Loucy (cell line): ENCODE data around the gene EME1.

Experiments used
- H2AFZ ChIP-seq: fragments of 200-600 bp; sonication (generic); 2 replicates; pipeline ENCODE4 v1.6.0; 2016; ENCODE audit warnings: antibody characterized with exemption, mild to moderate bottlenecking, low read length, moderate library complexity
- H3F3A ChIP-seq: fragments of 200-600 bp; 2 replicates; pipeline ENCODE4 v1.6.0; 2016; ENCODE audit warnings: antibody characterized with exemption, low read depth, mild to moderate bottlenecking
- H3K27me3 ChIP-seq: fragments of 200-600 bp; sonication (generic); 2 replicates; pipeline ENCODE4 v1.6.1; 2014; ENCODE audit warnings: low read length, mild to moderate bottlenecking; ENCODE audit not compliant: insufficient read depth, poor library complexity, severe bottlenecking
- H3K36me3 ChIP-seq: fragments of 200-600 bp; sonication (generic); 2 replicates; pipeline ENCODE4 v1.6.1; 2016; ENCODE audit warnings: low read length; ENCODE audit not compliant: insufficient read depth
- H3K4me1 ChIP-seq: fragments of 200-600 bp; sonication (generic); 2 replicates; pipeline ENCODE4 v1.5.1; 2014; ENCODE audit warnings: low read length, mild to moderate bottlenecking; ENCODE audit not compliant: insufficient read depth, poor library complexity, severe bottlenecking
- H3K4me2 ChIP-seq: fragments of 200-600 bp; sonication (generic); 2 replicates; pipeline ENCODE4 v1.6.0; 2014; ENCODE audit warnings: antibody characterized with exemption, low read length, low read depth, mild to moderate bottlenecking; ENCODE audit not compliant: poor library complexity, severe bottlenecking
- H3K4me3 ChIP-seq: fragments of 200-600 bp; sonication (generic); 2 replicates; pipeline ENCODE4 v1.5.1; 2014; ENCODE audit warnings: low read length, mild to moderate bottlenecking, mixed read lengths; ENCODE audit not compliant: poor library complexity, severe bottlenecking
- H3K79me2 ChIP-seq: fragments of 200-600 bp; sonication (generic); 2 replicates; pipeline ENCODE4 v1.6.1; 2014; ENCODE audit warnings: low read length; ENCODE audit not compliant: insufficient read depth
- H3K9ac ChIP-seq: fragments of 200-600 bp; sonication (generic); 2 replicates; pipeline ENCODE4 v1.6.0; 2014; ENCODE audit warnings: mild to moderate bottlenecking, low read depth, low read length, moderate library complexity; ENCODE audit not compliant: poor library complexity, severe bottlenecking
- H3K9me2 ChIP-seq: fragments of 200-600 bp; sonication (generic); replicated peaks from 2 replicates; pipeline ENCODE4 v1.6.1; 2016; ENCODE audit warnings: low read depth, low read length, mixed read lengths
- H3K9me3 ChIP-seq: fragments of 200-600 bp; sonication (generic); 2 replicates; pipeline ENCODE4 v1.6.1; 2014; ENCODE audit warnings: mild to moderate bottlenecking, antibody characterized with exemption, low read length, low read depth; ENCODE audit not compliant: insufficient read depth
- H4K20me1 ChIP-seq: fragments of 200-600 bp; sonication (generic); 2 replicates; pipeline ENCODE4 v1.6.0; 2014; ENCODE audit warnings: antibody characterized with exemption, low read length, mild to moderate bottlenecking; ENCODE audit not compliant: insufficient read depth, poor library complexity, severe bottlenecking
- EZH2phosphoT487 ChIP-seq: fragments of 200-600 bp; IDR thresholded peaks from 2 replicates; pipeline ENCODE4 v1.6.1; 2018; ENCODE audit warnings: antibody characterized with exemption, mild to moderate bottlenecking, moderate library complexity, borderline replicate concordance
- TF ChIP-seq, protein P1 (sequence below): fragments of 200-600 bp; sonication (generic); conservative IDR thresholded peaks from 2 replicates; pipeline ENCODE4 v1.5.1; 2014; ENCODE audit warnings: mild to moderate bottlenecking, antibody characterized with exemption, low read length

Gene EME1

DNA sequence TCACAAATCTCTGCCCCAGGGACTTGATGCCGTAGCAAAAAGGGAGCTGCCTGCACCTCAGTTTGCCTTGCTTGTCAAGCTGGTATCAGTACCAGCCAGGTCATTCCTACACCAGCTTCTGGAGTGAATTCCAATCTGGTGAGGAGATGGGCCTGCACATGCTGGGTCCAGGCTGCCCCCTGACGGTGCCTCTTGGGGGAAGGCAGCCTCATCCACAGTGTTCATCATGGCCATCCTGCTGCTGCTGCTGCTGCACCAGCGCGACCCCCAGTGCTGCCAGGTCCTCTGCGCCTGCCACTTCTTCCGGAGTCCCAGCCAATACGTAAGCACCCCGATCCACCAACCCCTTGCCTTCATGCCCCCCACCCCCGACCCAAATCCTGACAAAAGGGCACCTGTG lies 8.3 kb upstream of the EME1 start:
- no peaks in the 10 kb centered on the region for H3K9me2 ChIP-seq
- H3K36me3 ChIP-seq, result peaks cover 35% of the 10 kb centered on the region
- H3K4me1 ChIP-seq, result no peaks in the 10 kb centered on the region
- H3K9me3 ChIP-seq, result no peaks in the 10 kb centered on the region
- H4K20me1 ChIP-seq, result no peaks in the 10 kb centered on the region
- H3K4me3 ChIP-seq, result no peak overlapping the region
- no peak overlapping the region for H3K4me2 ChIP-seq
- H2AFZ ChIP-seq, result no peak overlapping the region
- H3F3A ChIP-seq, result no peaks in the 10 kb centered on the region
- H3K9ac ChIP-seq, result no peak overlapping the region
- TF ChIP-seq, protein P1, sequence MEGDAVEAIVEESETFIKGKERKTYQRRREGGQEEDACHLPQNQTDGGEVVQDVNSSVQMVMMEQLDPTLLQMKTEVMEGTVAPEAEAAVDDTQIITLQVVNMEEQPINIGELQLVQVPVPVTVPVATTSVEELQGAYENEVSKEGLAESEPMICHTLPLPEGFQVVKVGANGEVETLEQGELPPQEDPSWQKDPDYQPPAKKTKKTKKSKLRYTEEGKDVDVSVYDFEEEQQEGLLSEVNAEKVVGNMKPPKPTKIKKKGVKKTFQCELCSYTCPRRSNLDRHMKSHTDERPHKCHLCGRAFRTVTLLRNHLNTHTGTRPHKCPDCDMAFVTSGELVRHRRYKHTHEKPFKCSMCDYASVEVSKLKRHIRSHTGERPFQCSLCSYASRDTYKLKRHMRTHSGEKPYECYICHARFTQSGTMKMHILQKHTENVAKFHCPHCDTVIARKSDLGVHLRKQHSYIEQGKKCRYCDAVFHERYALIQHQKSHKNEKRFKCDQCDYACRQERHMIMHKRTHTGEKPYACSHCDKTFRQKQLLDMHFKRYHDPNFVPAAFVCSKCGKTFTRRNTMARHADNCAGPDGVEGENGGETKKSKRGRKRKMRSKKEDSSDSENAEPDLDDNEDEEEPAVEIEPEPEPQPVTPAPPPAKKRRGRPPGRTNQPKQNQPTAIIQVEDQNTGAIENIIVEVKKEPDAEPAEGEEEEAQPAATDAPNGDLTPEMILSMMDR, result no peak
- TF ChIP-seq EZH2phosphoT487, result no peak
- peaks cover 11% of the 10 kb centered on the region; the same call in 1 of the 2 replicates for H3K79me2 ChIP-seq
- no peaks in the 10 kb centered on the region for H3K27me3 ChIP-seq

DNA sequence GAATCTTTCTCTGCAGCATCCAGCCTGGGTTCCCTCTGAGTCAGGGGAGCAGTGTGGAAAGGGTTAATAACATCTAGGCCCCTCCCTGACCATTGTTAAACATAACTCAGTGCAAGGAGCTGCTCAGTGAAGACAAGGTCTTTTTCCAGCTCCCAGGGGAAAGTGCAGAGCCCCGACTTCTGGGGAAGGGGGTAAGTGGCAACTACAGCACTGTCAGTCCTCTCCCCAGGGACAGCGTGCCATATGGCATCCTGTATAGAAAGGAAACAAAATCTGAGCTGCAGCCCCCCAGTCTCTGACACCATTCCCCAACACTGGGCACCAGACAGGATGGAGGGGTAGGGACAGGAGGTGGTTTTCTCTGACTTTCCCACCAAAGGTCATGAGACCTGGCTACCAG lies 7.9 kb upstream of the EME1 start:
- no peak overlapping the region for H3K4me3 ChIP-seq
- no peaks in the 10 kb centered on the region for H3F3A ChIP-seq
- H3K79me2 ChIP-seq, result peaks cover 16% of the 10 kb centered on the region; the same call in 1 of the 2 replicates
- no peak overlapping the region for H3K9ac ChIP-seq
- H3K27me3 ChIP-seq, result no peaks in the 10 kb centered on the region
- no peaks in the 10 kb centered on the region for H3K9me3 ChIP-seq
- no peak for TF ChIP-seq EZH2phosphoT487
- TF ChIP-seq, protein P1, result no peak
- no peaks in the 10 kb centered on the region for H3K9me2 ChIP-seq
- no peak overlapping the region for H2AFZ ChIP-seq
- no peak overlapping the region for H3K4me2 ChIP-seq
- peaks cover 39% of the 10 kb centered on the region for H3K36me3 ChIP-seq
- no peaks in the 10 kb centered on the region for H3K4me1 ChIP-seq
- H4K20me1 ChIP-seq, result no peaks in the 10 kb centered on the region

DNA sequence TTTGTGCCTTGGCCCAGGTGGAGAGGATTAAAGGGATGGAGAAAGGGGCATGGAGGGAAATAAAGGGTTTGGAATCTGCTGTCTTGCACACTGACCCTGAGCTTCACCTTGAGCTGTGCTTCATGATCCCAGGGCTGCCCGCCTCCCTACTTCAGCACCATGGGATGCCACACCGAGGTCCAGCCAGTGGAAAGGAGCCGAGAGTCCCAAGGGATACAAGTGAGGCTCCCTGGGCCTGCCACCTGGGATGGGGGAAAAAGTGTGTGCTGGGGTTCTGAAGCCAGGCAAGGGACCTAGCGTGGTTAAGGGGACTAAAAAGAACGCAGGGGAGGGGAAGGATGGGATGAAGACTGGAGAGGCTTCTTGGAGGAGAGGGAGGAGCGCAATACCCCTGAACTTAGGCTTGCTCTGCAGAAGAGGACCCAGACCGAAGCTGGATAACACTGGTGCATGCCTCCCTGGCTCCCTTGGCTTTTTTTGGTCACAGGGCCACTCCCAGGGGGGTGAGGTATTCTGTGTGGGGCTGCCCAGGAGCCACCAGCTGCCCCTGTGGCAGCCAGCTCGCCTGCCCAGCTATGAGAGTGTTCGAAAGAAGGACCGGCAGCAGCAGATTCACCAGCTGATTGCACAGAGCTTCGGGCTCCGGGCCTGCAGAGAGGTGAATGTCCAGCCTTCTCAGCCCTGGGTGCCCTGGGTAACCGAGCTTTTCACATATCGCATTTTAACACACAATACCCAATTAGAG lies 7.2 kb upstream of the EME1 start:
- no peak overlapping the region for H3K4me2 ChIP-seq
- no peaks in the 10 kb centered on the region for H3K27me3 ChIP-seq
- H3F3A ChIP-seq, result no peaks in the 10 kb centered on the region
- H3K9ac ChIP-seq, result no peak overlapping the region
- no peaks in the 10 kb centered on the region for H3K9me2 ChIP-seq
- H3K4me3 ChIP-seq, result no peak overlapping the region
- H4K20me1 ChIP-seq, result no peaks in the 10 kb centered on the region
- H3K36me3 ChIP-seq, result peaks cover 44% of the 10 kb centered on the region
- H2AFZ ChIP-seq, result no peak overlapping the region
- no peaks in the 10 kb centered on the region for H3K9me3 ChIP-seq
- peaks cover 22% of the 10 kb centered on the region for H3K79me2 ChIP-seq
- TF ChIP-seq, protein P1, result no peak
- no peak for TF ChIP-seq EZH2phosphoT487
- peaks cover 5% of the 10 kb centered on the region for H3K4me1 ChIP-seq
